CD8-positive, alpha-beta memory T cell (primary cell): ENCODE results near the gene SLC12A5. TPM values are rescaled to one million over a fixed set of nuclear protein-coding genes. Genes with fewer than 3 reads are reported as not detected.

Experiments
- CTCF ChIA-PET: fragments of 350-600 bp; sonication (Branson Sonifier 250); formaldehyde crosslinking; loops from one replicate; lab custom pipeline; 2021; ENCODE audit warnings: antibody characterized with exemption; lab: Charles Lee
- POLR2A ChIA-PET: fragments of 350-600 bp; sonication (Branson Sonifier 250); formaldehyde crosslinking; loops from one replicate; lab custom pipeline; 2021; ENCODE audit warnings: antibody characterized with exemption; lab: Charles Lee
- DNase-seq, 5 donors: peaks; one replicate each; pipeline versions ENCODE4 v3.0.0 to v3.0.0-alpha.2; 2020 to 2022; ENCODE audit warnings: mixed read lengths in 1 of 5
- H3K27ac ChIP-seq: one replicate; pipeline ENCODE4 v1.7.0; 2013; ENCODE audit warnings: low read depth, mild to moderate bottlenecking, low read length, moderate library complexity
- H3K27me3 ChIP-seq: 2 replicates; pipeline ENCODE4 v1.7.0; 2013; ENCODE audit warnings: low read length, mild to moderate bottlenecking; ENCODE audit not compliant: insufficient read depth, poor library complexity, severe bottlenecking
- H3K36me3 ChIP-seq: 2 replicates; pipeline ENCODE4 v1.7.0; 2013; ENCODE audit warnings: mild to moderate bottlenecking, low read length, moderate library complexity; ENCODE audit not compliant: insufficient read depth
- H3K4me1 ChIP-seq: 2 replicates; pipeline ENCODE4 v1.7.0; 2013; ENCODE audit warnings: mild to moderate bottlenecking, low read length, moderate library complexity; ENCODE audit not compliant: insufficient read depth
- H3K4me3 ChIP-seq: 2 replicates; pipeline ENCODE4 v1.7.0; 2013; ENCODE audit warnings: mild to moderate bottlenecking, low read length
- H3K9me3 ChIP-seq: 2 replicates; pipeline ENCODE4 v1.7.0; 2013; ENCODE audit warnings: mild to moderate bottlenecking, low read length
- H3K27ac Mint-ChIP-seq, 8 donors: one replicate each; pipeline ENCODE4 v1.8.0; 2020 to 2021; ENCODE audit warnings: mixed read lengths in 8 of 8, mild to moderate bottlenecking in 6 of 8, inconsistent platforms in 3 of 8, moderate library complexity in 3 of 8
- H3K27me3 Mint-ChIP-seq, 2 donors: one replicate each; pipeline ENCODE4 v1.8.0; 2020 to 2021; ENCODE audit warnings: mixed read lengths in 2 of 2, mild to moderate bottlenecking in 1 of 2, moderate library complexity in 1 of 2
- H3K36me3 Mint-ChIP-seq, 3 donors: one replicate each; pipeline ENCODE4 v1.8.0; 2020 to 2021; ENCODE audit warnings: mixed read lengths in 3 of 3, inconsistent platforms in 1 of 3, mild to moderate bottlenecking in 1 of 3
- H3K4me1 Mint-ChIP-seq, 3 donors: one replicate each; pipeline ENCODE4 v1.8.0; 2020 to 2021; ENCODE audit warnings: mixed read lengths in 3 of 3, inconsistent platforms in 1 of 3, mild to moderate bottlenecking in 1 of 3
- H3K4me3 Mint-ChIP-seq, 7 donors: one replicate each; pipeline ENCODE4 v1.8.0; 2020 to 2021; ENCODE audit warnings: mixed read lengths in 7 of 7, mild to moderate bottlenecking in 6 of 7, moderate library complexity in 4 of 7, inconsistent platforms in 2 of 7
- H3K9me3 Mint-ChIP-seq, 5 donors: one replicate each; pipeline ENCODE4 v1.8.0; 2020 to 2022; ENCODE audit warnings: mixed read lengths in 5 of 5, mild to moderate bottlenecking in 3 of 5, moderate library complexity in 2 of 5, inconsistent platforms in 1 of 5
- polyA plus RNA-seq: library from polyadenylated mRNA; unstranded; fragments of 300-500 nt; fragmentation: Illumina TruSeq; gene quantifications from one replicate; pipeline ENCODE4 v1.2.3, GENCODE V29; 2021
- total RNA-seq, 2 experiments: library from RNA; stranded (reverse); gene quantifications; one replicate each; pipeline ENCODE4 v1.2.3, GENCODE V29; 2021

Gene SLC12A5
- total and polyA plus RNA-seq, 3 experiments from 2014 or later = not detected

GRCh38 chr20:46030284-46031013 is 1.4 kb downstream of the SLC12A5 start:
- no peak overlapping the region for H3K4me3 ChIP-seq
- peaks cover 52 to 80% of the 10 kb centered on the region in 2 donors for H3K27me3 Mint-ChIP-seq

GRCh38 chr20:46031014-46031569 is 2.1 kb downstream of the SLC12A5 start:
- H3K9me3 Mint-ChIP-seq = peaks cover 0 to 2% (median 0%) of the 10 kb centered on the region in 5 donors

More at GRCh38 chr20:46030284-46031013, 1.4 kb downstream of the SLC12A5 start:
- Histone ChIP-seq H3K36me3 (no peaks in the 10 kb centered on the region), H3K27me3 (peaks cover 24% of the 10 kb centered on the region), H3K27ac (no peak overlapping the region), H3K4me1 (no peaks in the 10 kb centered on the region), H3K9me3 (no peaks in the 10 kb centered on the region)
- Mint-ChIP-seq H3K36me3 (no peaks in the 10 kb centered on the region), H3K9me3 (peaks cover 0 to 2% (median 0%) of the 10 kb centered on the region in 5 donors), H3K4me3 (no peak overlapping the region), H3K4me1 (no peaks in the 10 kb centered on the region), H3K27ac (peak overlapping the region in 1 of 8 donors; percentile 90)
- DNase-seq = no peak
- POLR2A ChIA-PET = no interaction called here
- CTCF ChIA-PET = interaction anchor here (1.1 kb wide), 1 partner anchor 16 kb away, joined by 5 read pairs; no protein-coding TSS in a partner anchor

GRCh38 chr20:46031701-46032254 is 2.8 kb downstream of the SLC12A5 start:
- H3K27me3 ChIP-seq = peaks cover 24% of the 10 kb centered on the region
- POLR2A ChIA-PET = interaction anchor here (0.6 kb wide), 1 partner anchor 9 kb away, joined by 3 read pairs; no protein-coding TSS in a partner anchor
- Mint-ChIP-seq H3K27ac (no peak overlapping the region), H3K36me3 (no peaks in the 10 kb centered on the region), H3K27me3 (peaks cover 53 to 79% of the 10 kb centered on the region in 2 donors), H3K9me3 (peaks cover 0 to 2% (median 0%) of the 10 kb centered on the region in 5 donors), H3K4me3 (no peak overlapping the region), H3K4me1 (no peaks in the 10 kb centered on the region)
- no peak overlapping the region for H3K27ac ChIP-seq
- no peaks in the 10 kb centered on the region for H3K36me3 ChIP-seq
- DNase-seq = no peak
- CTCF ChIA-PET = interaction anchor here (1.0 kb wide), 2 partner anchors 9 to 31 kb away, joined by 3 read pairs; no protein-coding TSS in a partner anchor
- H3K9me3 ChIP-seq = no peaks in the 10 kb centered on the region
- H3K4me3 ChIP-seq = no peak overlapping the region
- H3K4me1 ChIP-seq = no peaks in the 10 kb centered on the region

More at GRCh38 chr20:46031014-46031569, 2.1 kb downstream of the SLC12A5 start:
- Histone ChIP-seq H3K4me3 (no peak overlapping the region), H3K27ac (no peak overlapping the region), H3K9me3 (no peaks in the 10 kb centered on the region), H3K4me1 (no peaks in the 10 kb centered on the region), H3K27me3 (peaks cover 24% of the 10 kb centered on the region), H3K36me3 (no peaks in the 10 kb centered on the region)
- Mint-ChIP-seq H3K4me3 (no peak overlapping the region), H3K4me1 (no peaks in the 10 kb centered on the region), H3K27me3 (peaks cover 53 to 79% of the 10 kb centered on the region in 2 donors), H3K27ac (no peak overlapping the region), H3K36me3 (no peaks in the 10 kb centered on the region)
- ChIA-PET POLR2A (interaction anchor here (0.6 kb wide), 1 partner anchor 8 kb away, joined by 3 read pairs; no protein-coding TSS in a partner anchor), CTCF (interaction anchor here (1.0 kb wide), 2 partner anchors 8 to 31 kb away, joined by 3 read pairs; no protein-coding TSS in a partner anchor)
- DNase-seq = no peak

- Histone ChIP-seq H3K4me1 (no peaks in the 10 kb centered on the region), H3K36me3 (no peaks in the 10 kb centered on the region), H3K27ac (no peak overlapping the region), H3K9me3 (no peaks in the 10 kb centered on the region), H3K4me3 (no peak overlapping the region), H3K27me3 (peaks cover 18% of the 10 kb centered on the region)
- no peak overlapping the region for H3K4me3 Mint-ChIP-seq
- CTCF ChIA-PET = no interaction called here
- POLR2A ChIA-PET = no interaction called here
- DNase-seq = no peak
- H3K9me3 Mint-ChIP-seq = no peaks in the 10 kb centered on the region
- no peak overlapping the region for H3K27ac Mint-ChIP-seq
- H3K4me1 Mint-ChIP-seq = no peaks in the 10 kb centered on the region
- no peaks in the 10 kb centered on the region for H3K36me3 Mint-ChIP-seq
- H3K27me3 Mint-ChIP-seq = peaks cover 41 to 63% of the 10 kb centered on the region in 2 donors
These were observed 5.0 kb downstream of the SLC12A5 start for GRCh38 chr20:46034039-46034438.

DNA sequence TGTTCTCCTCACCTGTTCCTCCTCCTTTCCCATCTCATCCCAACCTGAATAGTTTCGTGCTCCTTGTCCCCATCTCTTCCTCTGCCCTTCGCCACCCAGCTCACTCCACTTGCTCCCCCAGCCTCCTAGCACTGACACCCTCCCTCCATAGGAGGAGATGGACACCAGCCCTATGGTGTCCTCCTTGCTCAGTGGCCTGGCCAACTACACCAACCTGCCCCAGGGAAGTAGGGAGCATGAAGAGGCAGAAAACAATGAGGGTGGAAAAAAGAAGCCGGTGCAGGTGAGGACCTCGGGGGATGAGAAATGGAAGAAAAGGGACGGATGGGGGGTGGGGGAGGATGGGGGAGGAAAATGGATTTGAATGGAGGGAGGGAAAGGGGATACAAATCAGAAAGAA is 6.2 kb downstream of the SLC12A5 start:
- no peak overlapping the region for H3K27ac Mint-ChIP-seq
- Histone ChIP-seq H3K4me1 (no peaks in the 10 kb centered on the region), H3K9me3 (no peaks in the 10 kb centered on the region), H3K36me3 (no peaks in the 10 kb centered on the region), H3K4me3 (no peak overlapping the region), H3K27ac (no peak overlapping the region), H3K27me3 (peaks cover 13% of the 10 kb centered on the region)
- no peak for DNase-seq
- H3K9me3 Mint-ChIP-seq = no peaks in the 10 kb centered on the region
- H3K4me1 Mint-ChIP-seq = no peaks in the 10 kb centered on the region
- ChIA-PET POLR2A (no interaction called here), CTCF (interaction anchor here (1.8 kb wide), 1 partner anchor 21 kb away, joined by 3 read pairs; no protein-coding TSS in a partner anchor)
- H3K36me3 Mint-ChIP-seq = no peaks in the 10 kb centered on the region
- H3K4me3 Mint-ChIP-seq = no peak overlapping the region
- H3K27me3 Mint-ChIP-seq = peaks cover 41 to 55% of the 10 kb centered on the region in 2 donors

GRCh38 chr20:46035713-46036112 is 6.7 kb downstream of the SLC12A5 start:
- H3K36me3 Mint-ChIP-seq = no peaks in the 10 kb centered on the region
- Histone ChIP-seq H3K4me1 (no peaks in the 10 kb centered on the region), H3K27me3 (peaks cover 10% of the 10 kb centered on the region), H3K9me3 (no peaks in the 10 kb centered on the region), H3K36me3 (no peaks in the 10 kb centered on the region), H3K4me3 (no peak overlapping the region), H3K27ac (no peak overlapping the region)
- no peak for DNase-seq
- no peak overlapping the region for H3K27ac Mint-ChIP-seq
- H3K4me3 Mint-ChIP-seq = no peak overlapping the region
- no peaks in the 10 kb centered on the region for H3K9me3 Mint-ChIP-seq
- H3K27me3 Mint-ChIP-seq = peaks cover 45 to 55% of the 10 kb centered on the region in 2 donors
- ChIA-PET POLR2A (no interaction called here), CTCF (interaction anchor here (1.8 kb wide), 1 partner anchor 21 kb away, joined by 3 read pairs; no protein-coding TSS in a partner anchor)
- no peaks in the 10 kb centered on the region for H3K4me1 Mint-ChIP-seq

DNA sequence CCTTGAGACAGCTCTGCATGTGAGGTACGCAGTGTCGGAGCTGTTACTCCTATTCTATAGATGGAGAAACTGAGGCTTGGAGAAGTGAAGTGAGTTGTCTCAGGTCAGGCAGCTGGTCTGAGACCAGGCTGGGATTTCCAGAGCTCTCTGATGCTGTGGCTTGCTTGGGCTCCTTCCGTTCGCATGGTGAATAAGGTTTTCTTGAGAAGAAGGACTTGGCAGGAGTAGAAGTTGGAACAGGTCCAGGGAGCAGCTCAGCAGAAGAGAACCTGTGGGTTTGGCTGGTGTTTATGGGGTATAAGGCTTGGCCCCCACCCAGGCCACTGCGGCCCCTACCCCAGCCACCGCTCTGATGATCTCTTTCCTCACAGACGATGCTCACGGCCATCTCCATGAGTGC is 7.4 kb downstream of the SLC12A5 start:
- Mint-ChIP-seq H3K27me3 (peaks cover 44 to 53% of the 10 kb centered on the region in 2 donors), H3K9me3 (peaks cover 0 to 1% (median 0%) of the 10 kb centered on the region in 5 donors), H3K4me1 (no peaks in the 10 kb centered on the region), H3K27ac (no peak overlapping the region), H3K36me3 (no peaks in the 10 kb centered on the region), H3K4me3 (no peak overlapping the region)
- Histone ChIP-seq H3K27me3 (peaks cover 5% of the 10 kb centered on the region), H3K27ac (no peak overlapping the region), H3K36me3 (no peaks in the 10 kb centered on the region), H3K4me3 (no peak overlapping the region), H3K9me3 (no peaks in the 10 kb centered on the region), H3K4me1 (no peaks in the 10 kb centered on the region)
- CTCF ChIA-PET = interaction anchor here (1.8 kb wide), 1 partner anchor 22 kb away, joined by 3 read pairs; no protein-coding TSS in a partner anchor
- DNase-seq = no peak
- POLR2A ChIA-PET = no interaction called here
